Left ventricle myocardium inferior (tissue), 1 donor: ENCODE results near the gene STK32B. TPM values are rescaled to one million over a fixed set of nuclear protein-coding genes. Genes with fewer than 3 reads are reported as not detected.

Experiments
- DNase-seq: peaks from one replicate; pipeline ENCODE4 v3.0.0-alpha.2; 2020
- H3K27ac ChIP-seq: fragments of 200-600 bp; replicated peaks from 2 replicates; pipeline ENCODE4 v1.8.0; 2021
- H3K27me3 ChIP-seq: fragments of 200-600 bp; 2 replicates; pipeline ENCODE4 v1.8.0; 2021; ENCODE audit warnings: low read depth
- H3K36me3 ChIP-seq: fragments of 200-600 bp; 2 replicates; pipeline ENCODE4 v1.8.0; 2021
- H3K4me1 ChIP-seq: fragments of 200-600 bp; 2 replicates; pipeline ENCODE4 v1.8.0; 2021
- H3K4me3 ChIP-seq: fragments of 200-600 bp; 2 replicates; pipeline ENCODE4 v1.8.0; 2021; ENCODE audit warnings: mild to moderate bottlenecking, moderate library complexity
- H3K9me3 ChIP-seq: fragments of 200-600 bp; replicated peaks from 2 replicates; pipeline ENCODE4 v1.8.0; 2021
- CTCF ChIP-seq: fragments of 200-600 bp; IDR thresholded peaks from 2 replicates; pipeline ENCODE4 v1.8.0; 2021; ENCODE audit warnings: antibody characterized with exemption, mild to moderate bottlenecking, borderline replicate concordance
- intact Hi-C: fragments of 100-400 bp; cut with micrococcal nuclease; formaldehyde crosslinking; loops from one replicate; pipeline ENCODE4 v1.11.0; 2022
- total RNA-seq: library from RNA; stranded (reverse); fragmentation: NEBNext Ultra II Directional; extraction: Animal tissue kit (Norgen Biotek cat#: 25700); gene quantifications from one replicate; pipeline ENCODE4 v1.2.1, GENCODE V29; 2021
- donor health status: DM: no; HTN: yes; CAD: no; lungs with severe emphysema.

STK32B gene
- total RNA-seq, 1 donor from 2014 or later = 0.55 TPM

- H3K27ac ChIP-seq = no peak overlapping the region
- TF ChIP-seq CTCF = no peak
- no peaks in the 10 kb centered on the region for H3K9me3 ChIP-seq
- H3K27me3 ChIP-seq = peaks cover 27% of the 10 kb centered on the region
- H3K36me3 ChIP-seq = no peaks in the 10 kb centered on the region
- H3K4me3 ChIP-seq = no peak overlapping the region
- intact Hi-C loops = no loop called here
- H3K4me1 ChIP-seq = no peaks in the 10 kb centered on the region
- DNase-seq = no peak
Observed at GRCh38 chr4:5463361-5463760, 412.1 kb downstream of the STK32B start.

GRCh38 chr4:5463936-5464650 lies 412.8 kb downstream of the STK32B start:
- DNase-seq = no peak
- H3K4me3 ChIP-seq = no peak overlapping the region
- no peak overlapping the region for H3K27ac ChIP-seq
- H3K9me3 ChIP-seq = no peaks in the 10 kb centered on the region
- H3K36me3 ChIP-seq = no peaks in the 10 kb centered on the region
- peaks cover 31% of the 10 kb centered on the region for H3K27me3 ChIP-seq
- H3K4me1 ChIP-seq = no peaks in the 10 kb centered on the region
- TF ChIP-seq CTCF = no peak
- intact Hi-C loops = no loop called here

- H3K27ac ChIP-seq = no peak overlapping the region
- intact Hi-C loops = no loop called here
- DNase-seq = no peak
- no peaks in the 10 kb centered on the region for H3K4me1 ChIP-seq
- no peak for TF ChIP-seq CTCF
- H3K36me3 ChIP-seq = no peaks in the 10 kb centered on the region
- H3K9me3 ChIP-seq = no peaks in the 10 kb centered on the region
- H3K4me3 ChIP-seq = no peak overlapping the region
- peaks cover 32% of the 10 kb centered on the region for H3K27me3 ChIP-seq
Observed at GRCh38 chr4:5465529-5465928, 414.2 kb downstream of the STK32B start.

GRCh38 chr4:5465956-5466355 lies 414.7 kb downstream of the STK32B start:
- no peak for DNase-seq
- Histone ChIP-seq H3K27me3 (peaks cover 34% of the 10 kb centered on the region), H3K4me3 (no peak overlapping the region), H3K4me1 (no peaks in the 10 kb centered on the region), H3K36me3 (no peaks in the 10 kb centered on the region), H3K27ac (no peak overlapping the region), H3K9me3 (no peaks in the 10 kb centered on the region)
- intact Hi-C loops = no loop called here
- no peak for TF ChIP-seq CTCF

GRCh38 chr4:5467111-5467510 lies 415.8 kb downstream of the STK32B start:
- Histone ChIP-seq H3K4me3 (no peak overlapping the region), H3K9me3 (no peaks in the 10 kb centered on the region), H3K36me3 (no peaks in the 10 kb centered on the region), H3K27ac (no peak overlapping the region), H3K4me1 (no peaks in the 10 kb centered on the region), H3K27me3 (peaks cover 24% of the 10 kb centered on the region)
- TF ChIP-seq CTCF = no peak
- DNase-seq = no peak
- intact Hi-C loops = no loop called here
